ENCODE results near the gene KRT73.
"Not testable (repeated sequence)": the region's sequence is repeated elsewhere in the genome, so short reads cannot be mapped to it uniquely, and the experiment has no call there.

Gene KRT73

GRCh38 chr12:52600071-52600470 lies 18.3 kb downstream of the KRT73 start:
- no peak for ATAC-seq (ENCODE audit: low read depth)
- Histone ChIP-seq H3K4me3 (ENCODE audit: severe bottlenecking) (no peak overlapping the region), H3K9me3 (ENCODE audit: severe bottlenecking) (no peaks in the 10 kb centered on the region), H3K36me3 (ENCODE audit: low read depth) (no peaks in the 10 kb centered on the region), H3K27me3 (ENCODE audit: insufficient read depth, poor library complexity, severe bottlenecking) (no peaks in the 10 kb centered on the region), H3K27ac (ENCODE audit: poor library complexity, severe bottlenecking) (no peak overlapping the region), H3K4me1 (ENCODE audit: insufficient read depth, poor library complexity, severe bottlenecking) (peaks cover 3% of the 10 kb centered on the region)
- TF ChIP-seq, protein P1, sequence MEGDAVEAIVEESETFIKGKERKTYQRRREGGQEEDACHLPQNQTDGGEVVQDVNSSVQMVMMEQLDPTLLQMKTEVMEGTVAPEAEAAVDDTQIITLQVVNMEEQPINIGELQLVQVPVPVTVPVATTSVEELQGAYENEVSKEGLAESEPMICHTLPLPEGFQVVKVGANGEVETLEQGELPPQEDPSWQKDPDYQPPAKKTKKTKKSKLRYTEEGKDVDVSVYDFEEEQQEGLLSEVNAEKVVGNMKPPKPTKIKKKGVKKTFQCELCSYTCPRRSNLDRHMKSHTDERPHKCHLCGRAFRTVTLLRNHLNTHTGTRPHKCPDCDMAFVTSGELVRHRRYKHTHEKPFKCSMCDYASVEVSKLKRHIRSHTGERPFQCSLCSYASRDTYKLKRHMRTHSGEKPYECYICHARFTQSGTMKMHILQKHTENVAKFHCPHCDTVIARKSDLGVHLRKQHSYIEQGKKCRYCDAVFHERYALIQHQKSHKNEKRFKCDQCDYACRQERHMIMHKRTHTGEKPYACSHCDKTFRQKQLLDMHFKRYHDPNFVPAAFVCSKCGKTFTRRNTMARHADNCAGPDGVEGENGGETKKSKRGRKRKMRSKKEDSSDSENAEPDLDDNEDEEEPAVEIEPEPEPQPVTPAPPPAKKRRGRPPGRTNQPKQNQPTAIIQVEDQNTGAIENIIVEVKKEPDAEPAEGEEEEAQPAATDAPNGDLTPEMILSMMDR (IDR thresholded peaks at IDR 0.05; ENCODE audit: poor library complexity, severe bottlenecking), result no peak
- DNase-seq (ENCODE audit: low spot score), result no peak

DNA sequence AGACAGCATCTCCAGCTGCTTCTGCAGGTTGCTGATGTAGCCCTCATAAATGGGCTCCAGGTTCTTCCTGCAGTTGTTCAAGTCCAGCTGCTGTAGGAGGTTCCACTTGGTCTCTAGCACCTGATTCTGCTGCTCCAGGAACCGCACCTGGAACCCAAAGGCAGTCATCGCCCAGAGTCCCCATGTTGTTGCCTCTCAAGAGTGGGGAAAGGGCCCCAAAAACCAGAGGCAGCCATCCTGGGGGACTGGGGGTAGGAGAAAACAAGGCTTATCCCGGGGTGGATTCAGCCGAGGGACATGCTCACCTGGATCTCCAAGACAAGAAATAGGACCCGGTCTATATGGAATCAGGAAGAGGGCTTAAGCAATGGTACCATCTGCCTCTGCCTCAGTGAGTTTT lies 19.4 kb downstream of the KRT73 start:
- DNase-seq (ENCODE audit: low spot score), result peak; percentile 23
- no peaks in the 10 kb centered on the region for H3K9me3 ChIP-seq (ENCODE audit: severe bottlenecking)
- no peak overlapping the region for H3K4me3 ChIP-seq (ENCODE audit: severe bottlenecking)
- ATAC-seq (ENCODE audit: low read depth), result no peak
- H3K36me3 ChIP-seq (ENCODE audit: low read depth), result no peaks in the 10 kb centered on the region
- TF ChIP-seq, protein P1 (IDR thresholded peaks at IDR 0.05; ENCODE audit: poor library complexity, severe bottlenecking), result no peak
- no peaks in the 10 kb centered on the region for H3K27me3 ChIP-seq (ENCODE audit: insufficient read depth, poor library complexity, severe bottlenecking)
- H3K4me1 ChIP-seq (ENCODE audit: insufficient read depth, poor library complexity, severe bottlenecking), result peaks cover 3% of the 10 kb centered on the region
- H3K27ac ChIP-seq (ENCODE audit: poor library complexity, severe bottlenecking), result no peak overlapping the region

- H3K9me3 ChIP-seq (ENCODE audit: severe bottlenecking); H3K27me3 ChIP-seq (ENCODE audit: insufficient read depth, poor library complexity, severe bottlenecking); H3K27ac ChIP-seq (ENCODE audit: poor library complexity, severe bottlenecking); DNase-seq (ENCODE audit: low spot score); ATAC-seq (ENCODE audit: low read depth); H3K4me3 ChIP-seq (ENCODE audit: severe bottlenecking); H3K36me3 ChIP-seq (ENCODE audit: low read depth); H3K4me1 ChIP-seq (ENCODE audit: insufficient read depth, poor library complexity, severe bottlenecking): not testable (repeated sequence)
Observed at GRCh38 chr12:52594237-52594636, 24.1 kb downstream of the KRT73 start.

- Histone ChIP-seq H3K36me3 (ENCODE audit: low read depth) (no peaks in the 10 kb centered on the region), H3K27ac (ENCODE audit: poor library complexity, severe bottlenecking) (no peak overlapping the region), H3K9me3 (ENCODE audit: severe bottlenecking) (no peaks in the 10 kb centered on the region), H3K4me3 (ENCODE audit: severe bottlenecking) (no peak overlapping the region), H3K27me3 (ENCODE audit: insufficient read depth, poor library complexity, severe bottlenecking) (no peaks in the 10 kb centered on the region), H3K4me1 (ENCODE audit: insufficient read depth, poor library complexity, severe bottlenecking) (peaks cover 3% of the 10 kb centered on the region)
- ATAC-seq (ENCODE audit: low read depth) (no peak), DNase-seq (ENCODE audit: low spot score) (peak; percentile 49)
- TF ChIP-seq, protein P1 (IDR thresholded peaks at IDR 0.05; ENCODE audit: poor library complexity, severe bottlenecking), result no peak
Observed at GRCh38 chr12:52591521-52591920, 26.8 kb downstream of the KRT73 start.

DNA sequence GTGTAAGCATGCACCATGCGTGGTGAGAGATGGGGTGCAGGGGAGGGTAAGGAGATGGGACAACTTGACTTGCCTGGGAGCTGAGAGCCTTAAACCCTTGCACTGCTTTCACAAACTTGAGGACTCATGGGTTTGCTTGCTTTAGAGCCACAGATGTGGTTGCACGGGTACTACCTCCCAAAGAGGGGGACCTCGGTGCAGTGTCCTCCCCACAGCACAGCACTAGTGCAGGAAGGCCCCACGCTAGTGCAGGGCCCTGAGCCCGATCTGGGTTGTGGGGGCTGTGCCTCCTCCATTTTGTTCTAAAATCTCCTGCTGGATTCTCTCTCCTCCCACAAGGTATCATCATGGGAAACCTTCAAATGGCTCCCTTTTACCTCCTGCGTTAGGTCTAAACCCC lies 28.3 kb downstream of the KRT73 start:
- H3K4me3 ChIP-seq (ENCODE audit: severe bottlenecking), result no peak overlapping the region
- H3K27me3 ChIP-seq (ENCODE audit: insufficient read depth, poor library complexity, severe bottlenecking), result no peaks in the 10 kb centered on the region
- ATAC-seq (ENCODE audit: low read depth), result no peak
- TF ChIP-seq, protein P1 (IDR thresholded peaks at IDR 0.05; ENCODE audit: poor library complexity, severe bottlenecking), result no peak
- H3K4me1 ChIP-seq (ENCODE audit: insufficient read depth, poor library complexity, severe bottlenecking), result no peaks in the 10 kb centered on the region
- H3K9me3 ChIP-seq (ENCODE audit: severe bottlenecking), result no peaks in the 10 kb centered on the region
- H3K27ac ChIP-seq (ENCODE audit: poor library complexity, severe bottlenecking), result no peak overlapping the region
- no peaks in the 10 kb centered on the region for H3K36me3 ChIP-seq (ENCODE audit: low read depth)
- DNase-seq (ENCODE audit: low spot score), result peak; percentile 25

Measured in RWPE2 (cell line).